ENCODE results near the gene SLC35A4. TPM values are rescaled to one million over a fixed set of nuclear protein-coding genes. Genes with fewer than 3 reads are reported as not detected.

Gene SLC35A4
- polyA plus RNA-seq, 3 donors, result 79.0 to 91.7 (median 79.8) TPM

Other genes starting within 250 kb of the SLC35A4 start
- 10 to 100 TPM in 1 of 3 donors, 1 to 10 TPM in 2; 8.6 to 11.4 (median 10.0) TPM for gene HBEGF, start 218.2 kb upstream of the SLC35A4 start, polyA plus RNA-seq (ENCODE audit: insufficient read length in 3 of 3)
- gene SLC4A9, start 204.6 kb upstream of the SLC35A4 start, polyA plus RNA-seq (ENCODE audit: insufficient read length in 3 of 3), result 10 to 100 TPM; 18.1 to 28.6 (median 23.9) TPM
- gene ANKHD1, start 163.0 kb upstream of the SLC35A4 start, polyA plus RNA-seq (ENCODE audit: insufficient read length in 3 of 3), result 100 to 1,000 TPM; 108 to 114 (median 111) TPM
- gene EIF4EBP3, start 17.2 kb upstream of the SLC35A4 start, polyA plus RNA-seq (ENCODE audit: insufficient read length in 3 of 3), result 10 to 100 TPM in 1 of 3 donors, 1 to 10 TPM in 2; 9.8 to 11.5 (median 9.9) TPM
- 10 to 100 TPM; 20.3 to 22.8 (median 21.9) TPM for gene SRA1, start 7.4 kb upstream of the SLC35A4 start, polyA plus RNA-seq (ENCODE audit: insufficient read length in 3 of 3)
- 10 to 100 TPM; 23.8 to 33.1 (median 30.5) TPM for gene APBB3, start 230 bp upstream of the SLC35A4 start, polyA plus RNA-seq (ENCODE audit: insufficient read length in 3 of 3)
- 1 to 10 TPM; 5.6 to 7.6 (median 7.5) TPM for gene CD14, start 68.3 kb downstream of the SLC35A4 start, polyA plus RNA-seq (ENCODE audit: insufficient read length in 3 of 3)
- 10 to 100 TPM; 15.4 to 16.9 (median 16.6) TPM for gene TMCO6, start 74.6 kb downstream of the SLC35A4 start, polyA plus RNA-seq (ENCODE audit: insufficient read length in 3 of 3)
- 10 to 100 TPM; 66.7 to 84.4 (median 75.4) TPM for gene NDUFA2, start 82.8 kb downstream of the SLC35A4 start, polyA plus RNA-seq (ENCODE audit: insufficient read length in 3 of 3)
- 100 to 1,000 TPM; 180 to 194 (median 192) TPM for gene IK, start 83.0 kb downstream of the SLC35A4 start, polyA plus RNA-seq (ENCODE audit: insufficient read length in 3 of 3)
- 10 to 100 TPM; 12.8 to 13.7 (median 13.2) TPM for gene WDR55, start 100.1 kb downstream of the SLC35A4 start, polyA plus RNA-seq (ENCODE audit: insufficient read length in 3 of 3)
- gene DND1, start 108.7 kb downstream of the SLC35A4 start, polyA plus RNA-seq (ENCODE audit: insufficient read length in 3 of 3), result not detected
- gene HARS1, start 126.5 kb downstream of the SLC35A4 start, polyA plus RNA-seq (ENCODE audit: insufficient read length in 3 of 3), result 10 to 100 TPM; 67.2 to 71.7 (median 71.1) TPM
- gene HARS2, start 126.6 kb downstream of the SLC35A4 start, polyA plus RNA-seq (ENCODE audit: insufficient read length in 3 of 3), result 10 to 100 TPM; 43.1 to 47.5 (median 45.4) TPM
- 100 to 1,000 TPM; 147 to 162 (median 157) TPM for gene ZMAT2, start 135.6 kb downstream of the SLC35A4 start, polyA plus RNA-seq (ENCODE audit: insufficient read length in 3 of 3)
- under 1 TPM in 2 of 3 donors, not detected in 1; 0.06 to 0.08 TPM for gene PCDHA1, start 221.3 kb downstream of the SLC35A4 start, polyA plus RNA-seq (ENCODE audit: insufficient read length in 3 of 3)
- under 1 TPM; 0.23 to 0.40 (median 0.35) TPM for gene PCDHA2, start 230.0 kb downstream of the SLC35A4 start, polyA plus RNA-seq (ENCODE audit: insufficient read length in 3 of 3)
- gene PCDHA3, start 236.2 kb downstream of the SLC35A4 start, polyA plus RNA-seq (ENCODE audit: insufficient read length in 3 of 3), result under 1 TPM; 0.22 to 0.65 (median 0.45) TPM
- 1 to 10 TPM in 2 of 3 donors, under 1 TPM in 1; 0.86 to 1.3 (median 1.3) TPM for gene PCDHA4, start 242.2 kb downstream of the SLC35A4 start, polyA plus RNA-seq (ENCODE audit: insufficient read length in 3 of 3)

Data from right renal cortex interstitium (tissue), 3 donors.